IMR-90 (cell line): ENCODE results near the gene RUFY2. TPM values are rescaled to one million over a fixed set of nuclear protein-coding genes. Genes with fewer than 3 reads are reported as not detected.

Experiments
- ATAC-seq: fragments of 200-7000 bp; cut with Tn5 transposase; 2 replicates; pipeline ENCODE4 v1.9.1; 2020; ENCODE audit warnings: low read depth, mild to moderate bottlenecking, moderate library complexity
- BruUV-seq: library from RNA; stranded (reverse); fragments of 400-500 nt; replicated peaks from 2 replicates; lab custom pipeline; 2021; lab: Mats Ljungman, UMichigan
- CTCF ChIA-PET: fragments of 300-600 bp; formaldehyde crosslinking; extraction: SDS; loops from one replicate; lab custom pipeline; 2021; ENCODE audit warnings: antibody characterized with exemption; lab: Yijun Ruan, JAX
- POLR2A ChIA-PET: fragments of 300-600 bp; sonication (Branson Sonifier 250); formaldehyde crosslinking; loops from one replicate; lab custom pipeline; 2022; ENCODE audit warnings: antibody characterized with exemption; ENCODE audit not compliant: unreplicated experiment; lab: Charles Lee
- DNase-seq: peaks from one replicate; pipeline ENCODE4 v3.0.0; 2013
- H2AFZ ChIP-seq: replicated peaks from 2 replicates; pipeline ENCODE3; 2013; ENCODE audit warnings: low read length, mild to moderate bottlenecking; ENCODE audit not compliant: poor library complexity
- H2AK5ac ChIP-seq: 2 replicates; pipeline ENCODE4 v1.6.1; 2013; ENCODE audit warnings: low read depth, low read length, inconsistent platforms
- H2AK9ac ChIP-seq: replicated peaks from 2 replicates; pipeline ENCODE3; 2013; ENCODE audit warnings: mild to moderate bottlenecking, low read depth, low read length, moderate library complexity; ENCODE audit not compliant: poor library complexity
- H2BK120ac ChIP-seq: 2 replicates; pipeline ENCODE4 v1.6.1; 2013; ENCODE audit warnings: low read depth, low read length, inconsistent platforms
- H2BK15ac ChIP-seq: 3 replicates; pipeline ENCODE4 v1.6.1; 2013; ENCODE audit warnings: low read depth, low read length, inconsistent platforms
- H2BK20ac ChIP-seq: 2 replicates; pipeline ENCODE4 v1.6.1; 2013; ENCODE audit warnings: low read depth, mild to moderate bottlenecking, inconsistent platforms, low read length, moderate library complexity
- H2BK5ac ChIP-seq: 2 replicates; pipeline ENCODE4 v1.6.1; 2013; ENCODE audit warnings: mild to moderate bottlenecking, low read depth, low read length, inconsistent platforms; ENCODE audit not compliant: poor library complexity, severe bottlenecking
- H3K14ac ChIP-seq: replicated peaks from 2 replicates; pipeline ENCODE4 v1.6.1; 2013; ENCODE audit warnings: low read depth, low read length, inconsistent platforms
- H3K18ac ChIP-seq: 2 replicates; pipeline ENCODE4 v1.6.1; 2013; ENCODE audit warnings: low read depth, low read length, control low read depth
- H3K23ac ChIP-seq: 2 replicates; pipeline ENCODE4 v1.6.1; 2013; ENCODE audit warnings: low read depth, low read length, inconsistent platforms
- H3K27ac ChIP-seq: 2 replicates; pipeline ENCODE4 v1.5.1; 2013; ENCODE audit warnings: mild to moderate bottlenecking, control low read depth, low read length; ENCODE audit not compliant: insufficient read depth
- H3K27me3 ChIP-seq: 2 replicates; pipeline ENCODE4 v1.6.1; 2013; ENCODE audit warnings: low read length; ENCODE audit not compliant: control insufficient read depth, insufficient read depth
- H3K36me3 ChIP-seq: 2 replicates; pipeline ENCODE4 v1.6.1; 2013; ENCODE audit warnings: low read length, mixed read lengths; ENCODE audit not compliant: control insufficient read depth, insufficient read depth
- H3K4ac ChIP-seq: 2 replicates; pipeline ENCODE4 v1.6.1; 2013; ENCODE audit warnings: low read depth, low read length, inconsistent platforms
- H3K4me1 ChIP-seq: 2 replicates; pipeline ENCODE4 v1.6.1; 2013; ENCODE audit warnings: low read length, mixed read lengths; ENCODE audit not compliant: control insufficient read depth, insufficient read depth
- H3K4me2 ChIP-seq: 2 replicates; pipeline ENCODE4 v1.6.1; 2013; ENCODE audit warnings: low read depth, mild to moderate bottlenecking, control low read depth, low read length, moderate library complexity
- H3K4me3 ChIP-seq: 2 replicates; pipeline ENCODE4 v1.5.1; 2013; ENCODE audit warnings: low read depth, mild to moderate bottlenecking, control low read depth, low read length, moderate library complexity; ENCODE audit not compliant: insufficient read depth
- H3K56ac ChIP-seq: 2 replicates; pipeline ENCODE4 v1.6.1; 2013; ENCODE audit warnings: low read length, inconsistent platforms; ENCODE audit not compliant: insufficient read depth; ENCODE audit errors: extremely low read depth
- H3K79me1 ChIP-seq, 2 experiments: 2 replicates each; pipeline ENCODE4 v1.6.1; 2013; ENCODE audit warnings: low read length in 2 of 2, inconsistent platforms in 1 of 2, low read depth in 1 of 2
- H3K9ac ChIP-seq: 2 replicates; pipeline ENCODE4 v1.6.1; 2013; ENCODE audit warnings: low read depth, low read length, control low read depth
- H3K9me1 ChIP-seq: 2 replicates; pipeline ENCODE4 v1.6.1; 2013; ENCODE audit warnings: low read length, inconsistent platforms; ENCODE audit not compliant: insufficient read depth
- H3K9me3 ChIP-seq: 2 replicates; pipeline ENCODE4 v1.6.1; 2013; ENCODE audit warnings: low read length; ENCODE audit not compliant: control insufficient read depth, insufficient read depth
- H4K20me1 ChIP-seq: 2 replicates; pipeline ENCODE4 v1.6.1; 2013; ENCODE audit warnings: low read length, inconsistent platforms; ENCODE audit not compliant: insufficient read depth
- H4K5ac ChIP-seq: 2 replicates; pipeline ENCODE4 v1.6.1; 2013; ENCODE audit warnings: mild to moderate bottlenecking, low read depth, low read length, control low read depth
- H4K8ac ChIP-seq, 2 experiments: 2 replicates each; pipeline ENCODE4 v1.6.1; 2013; ENCODE audit warnings: low read depth in 2 of 2, low read length in 2 of 2, control low read depth in 1 of 2, inconsistent platforms in 1 of 2
- H4K91ac ChIP-seq: 2 replicates; pipeline ENCODE4 v1.6.1; 2013; ENCODE audit warnings: low read depth, low read length, inconsistent platforms; ENCODE audit not compliant: insufficient read depth
- CEBPB ChIP-seq: IDR thresholded peaks from 2 replicates; pipeline ENCODE4 v1.6.1; 2012; ENCODE audit warnings: low read depth, low read length, improper control_type of control experiment
- ELK1 ChIP-seq: fragments of 150-350 bp; IDR thresholded peaks from 2 replicates; pipeline ENCODE4 v1.6.1; 2016; ENCODE audit warnings: low read depth, mild to moderate bottlenecking, low read length, moderate library complexity, borderline replicate concordance
- POLR2A ChIP-seq: IDR thresholded peaks from 2 replicates; pipeline ENCODE4 v1.6.1; 2012; ENCODE audit warnings: mild to moderate bottlenecking, low read depth, low read length
- RAD21 ChIP-seq: IDR thresholded peaks from 2 replicates; pipeline ENCODE4 v1.6.1; 2012; ENCODE audit warnings: low read length, improper control_type of control experiment
- RCOR1 ChIP-seq: IDR thresholded peaks from 2 replicates; pipeline ENCODE4 v1.6.1; 2012; ENCODE audit warnings: mild to moderate bottlenecking, low read length, improper control_type of control experiment; ENCODE audit not compliant: insufficient replicate concordance
- SMC3 ChIP-seq: fragments of 150-350 bp; IDR thresholded peaks from 2 replicates; pipeline ENCODE4 v1.6.1; 2016; ENCODE audit warnings: low read depth, mild to moderate bottlenecking, antibody characterized with exemption, low read length, moderate library complexity
- WGBS, 2 experiments: methylation state at CpG; one replicate each; pipeline versions ENCODE4 v1.1.5 to v1.1.7; 2013; ENCODE audit warnings: missing lambda C conversion rate in 2 of 2; ENCODE audit not compliant: insufficient read length in 1 of 2; ENCODE audit errors: extremely low coverage in 2 of 2; 5-methylcytosine and 5-hydroxymethylcytosine counted together
- dilution Hi-C: fragments of 300-500 bp; cut with HindIII; formaldehyde crosslinking; loops from one replicate; pipeline ENCODE4 v1.14.3; 2018; ENCODE audit warnings: low sequenced_read_pairs; ENCODE audit not compliant: unreplicated experiment
- in situ Hi-C: fragments of 300-500 bp; cut with MboI; formaldehyde crosslinking; loops from 3 replicates; pipeline ENCODE4 v1.14.3; 2019; ENCODE audit warnings: low sequenced_read_pairs, inconsistent platforms, mixed read lengths
- intact Hi-C: fragments of 100-400 bp; cut with micrococcal nuclease; formaldehyde crosslinking; loops from 2 replicates; pipeline ENCODE4 v1.10.0; 2022
- polyA plus RNA-seq, 3 experiments: library from polyadenylated mRNA; depleted of rRNA; stranded (reverse); fragments of >200 nt; gene quantifications; 2 replicates each; pipeline ENCODE4 v1.2.3, GENCODE V29; 2012; ENCODE audit warnings: low replicate concordance in 1 of 3
- total RNA-seq: library from RNA; depleted of rRNA; stranded (reverse); fragments of >200 nt; gene quantifications from 2 replicates; pipeline ENCODE4 v1.2.3, GENCODE V29; 2012
- TF ChIP-seq, protein P1 (sequence below): conservative IDR thresholded peaks from 2 replicates; pipeline ENCODE4 v1.5.1; 2012; ENCODE audit warnings: mild to moderate bottlenecking, low read depth, low read length, improper control_type of control experiment

RUFY2 gene
- total and polyA plus RNA-seq, 2 of the 4 experiments (the other 2 are of a cell fraction): 6.7 to 6.8 TPM

DNA sequence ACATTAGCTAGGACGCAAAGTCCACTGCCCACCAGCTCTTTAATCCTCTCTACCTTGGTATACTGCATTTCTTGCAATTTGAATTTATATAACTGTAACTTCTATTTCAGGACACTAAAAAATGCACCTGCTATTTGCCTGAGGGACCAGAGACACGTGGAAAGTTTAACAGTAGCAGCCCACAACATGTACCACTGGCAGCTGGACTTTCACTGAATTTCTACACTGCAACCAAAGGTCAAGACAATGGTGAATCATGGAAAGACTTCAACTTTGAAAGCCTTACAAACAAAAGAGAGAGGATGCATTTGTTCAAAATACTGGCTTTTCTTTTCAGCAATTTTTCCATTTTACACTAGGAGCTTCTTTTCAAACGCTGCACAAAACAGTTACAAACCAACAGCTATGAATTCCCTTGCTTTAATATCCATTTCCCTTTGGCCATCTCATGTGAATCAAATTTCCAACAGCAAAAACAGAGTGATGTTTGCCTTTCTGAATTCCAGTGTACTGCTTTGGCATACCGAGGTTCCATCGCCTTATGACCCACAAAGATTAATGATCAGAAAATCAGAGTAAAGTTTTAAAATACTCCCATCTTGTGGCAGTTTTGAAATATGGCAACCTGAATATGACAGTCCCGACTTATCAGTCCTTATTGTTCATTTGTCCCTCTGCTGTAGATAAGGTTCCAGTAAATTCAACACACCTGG, 105.1 kb downstream of the RUFY2 start:
- Histone ChIP-seq H3K4ac (no peak overlapping the region), H4K5ac (no peak overlapping the region), H3K23ac (no peak overlapping the region), H4K20me1 (no peaks in the 10 kb centered on the region), H3K27ac (no peak overlapping the region), H3K27me3 (no peaks in the 10 kb centered on the region), H4K91ac (no peak overlapping the region), H2AK9ac (no peak overlapping the region), H3K9me1 (no peaks in the 10 kb centered on the region), H2BK5ac (no peak overlapping the region), H3K14ac (no peak overlapping the region), H3K18ac (no peak overlapping the region), H3K36me3 (no peaks in the 10 kb centered on the region), H2AK5ac (no peak overlapping the region), H3K9ac (no peak overlapping the region), H3K79me1 (no peaks in the 10 kb centered on the region), H2BK15ac (no peak overlapping the region), H2BK120ac (no peak overlapping the region), H3K9me3 (no peaks in the 10 kb centered on the region), H3K4me3 (no peak overlapping the region), H4K8ac (no peak overlapping the region), H2AFZ (no peak overlapping the region), H3K4me1 (peaks cover 4% of the 10 kb centered on the region; the same call in 1 of the 2 replicates), H3K4me2 (no peak overlapping the region), H2BK20ac (no peak overlapping the region), H3K56ac (no peak overlapping the region)
- ChIA-PET POLR2A (no interaction called here), CTCF (interaction anchor here (0.6 to 3.4 kb wide), 13 partner anchors 26 to 235 kb away, joined by 3 to 28 read pairs (median 4); partner anchors contain the start of genes ATOH7 and PBLD)
- no CpG with 5 or more reads among the region's 6 CpGs for WGBS, 2 experiments
- TF ChIP-seq, protein P1, sequence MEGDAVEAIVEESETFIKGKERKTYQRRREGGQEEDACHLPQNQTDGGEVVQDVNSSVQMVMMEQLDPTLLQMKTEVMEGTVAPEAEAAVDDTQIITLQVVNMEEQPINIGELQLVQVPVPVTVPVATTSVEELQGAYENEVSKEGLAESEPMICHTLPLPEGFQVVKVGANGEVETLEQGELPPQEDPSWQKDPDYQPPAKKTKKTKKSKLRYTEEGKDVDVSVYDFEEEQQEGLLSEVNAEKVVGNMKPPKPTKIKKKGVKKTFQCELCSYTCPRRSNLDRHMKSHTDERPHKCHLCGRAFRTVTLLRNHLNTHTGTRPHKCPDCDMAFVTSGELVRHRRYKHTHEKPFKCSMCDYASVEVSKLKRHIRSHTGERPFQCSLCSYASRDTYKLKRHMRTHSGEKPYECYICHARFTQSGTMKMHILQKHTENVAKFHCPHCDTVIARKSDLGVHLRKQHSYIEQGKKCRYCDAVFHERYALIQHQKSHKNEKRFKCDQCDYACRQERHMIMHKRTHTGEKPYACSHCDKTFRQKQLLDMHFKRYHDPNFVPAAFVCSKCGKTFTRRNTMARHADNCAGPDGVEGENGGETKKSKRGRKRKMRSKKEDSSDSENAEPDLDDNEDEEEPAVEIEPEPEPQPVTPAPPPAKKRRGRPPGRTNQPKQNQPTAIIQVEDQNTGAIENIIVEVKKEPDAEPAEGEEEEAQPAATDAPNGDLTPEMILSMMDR: peak; percentile 74
- no peak for TF ChIP-seq POLR2A
- TF ChIP-seq ELK1: no peak
- TF ChIP-seq RCOR1: no peak
- TF ChIP-seq SMC3: peak; percentile 76
- TF ChIP-seq CEBPB: no peak
- TF ChIP-seq RAD21: peak; percentile 75
- intact Hi-C loops: loop anchor here (1.0 kb wide), 3 partner anchors 90 to 447 kb away; no protein-coding TSS in a partner anchor
- no TSS peak for BruUV-seq
- DNase-seq (peak; percentile 75), ATAC-seq (peak; percentile 97)
- in situ Hi-C loops: loop anchor here (5.0 kb wide), 1 partner anchor 215 kb away; no protein-coding TSS in a partner anchor
- dilution Hi-C loops: no loop called here
